ENCODE results near the gene GRB10. TPM values are rescaled to one million over a fixed set of nuclear protein-coding genes. Genes with fewer than 3 reads are reported as not detected.

The GRB10 gene
- total and polyA plus RNA-seq, 2 experiments from 2014 or later, result 35.0 to 154 TPM

- H3K27ac ChIP-seq (ENCODE audit: low read depth), result no peak overlapping the region
- TF ChIP-seq, protein P1, sequence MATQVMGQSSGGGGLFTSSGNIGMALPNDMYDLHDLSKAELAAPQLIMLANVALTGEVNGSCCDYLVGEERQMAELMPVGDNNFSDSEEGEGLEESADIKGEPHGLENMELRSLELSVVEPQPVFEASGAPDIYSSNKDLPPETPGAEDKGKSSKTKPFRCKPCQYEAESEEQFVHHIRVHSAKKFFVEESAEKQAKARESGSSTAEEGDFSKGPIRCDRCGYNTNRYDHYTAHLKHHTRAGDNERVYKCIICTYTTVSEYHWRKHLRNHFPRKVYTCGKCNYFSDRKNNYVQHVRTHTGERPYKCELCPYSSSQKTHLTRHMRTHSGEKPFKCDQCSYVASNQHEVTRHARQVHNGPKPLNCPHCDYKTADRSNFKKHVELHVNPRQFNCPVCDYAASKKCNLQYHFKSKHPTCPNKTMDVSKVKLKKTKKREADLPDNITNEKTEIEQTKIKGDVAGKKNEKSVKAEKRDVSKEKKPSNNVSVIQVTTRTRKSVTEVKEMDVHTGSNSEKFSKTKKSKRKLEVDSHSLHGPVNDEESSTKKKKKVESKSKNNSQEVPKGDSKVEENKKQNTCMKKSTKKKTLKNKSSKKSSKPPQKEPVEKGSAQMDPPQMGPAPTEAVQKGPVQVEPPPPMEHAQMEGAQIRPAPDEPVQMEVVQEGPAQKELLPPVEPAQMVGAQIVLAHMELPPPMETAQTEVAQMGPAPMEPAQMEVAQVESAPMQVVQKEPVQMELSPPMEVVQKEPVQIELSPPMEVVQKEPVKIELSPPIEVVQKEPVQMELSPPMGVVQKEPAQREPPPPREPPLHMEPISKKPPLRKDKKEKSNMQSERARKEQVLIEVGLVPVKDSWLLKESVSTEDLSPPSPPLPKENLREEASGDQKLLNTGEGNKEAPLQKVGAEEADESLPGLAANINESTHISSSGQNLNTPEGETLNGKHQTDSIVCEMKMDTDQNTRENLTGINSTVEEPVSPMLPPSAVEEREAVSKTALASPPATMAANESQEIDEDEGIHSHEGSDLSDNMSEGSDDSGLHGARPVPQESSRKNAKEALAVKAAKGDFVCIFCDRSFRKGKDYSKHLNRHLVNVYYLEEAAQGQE (IDR thresholded peaks at IDR 0.05; ENCODE audit: unreplicated experiment), result no peak
- H3K36me3 Mint-ChIP-seq (ENCODE audit: low read depth), result peaks cover 11% of the 10 kb centered on the region; the same call in 2 of the 3 replicates
- no peak overlapping the region for H2AFZ ChIP-seq
- H3K27me3 ChIP-seq (ENCODE audit: insufficient read depth), result no peaks in the 10 kb centered on the region
- peaks cover 8% of the 10 kb centered on the region for H3K79me2 ChIP-seq (replicated peaks; ENCODE audit: insufficient read depth)
- DNase-seq (ENCODE audit: low spot score) (no peak), ATAC-seq (no peak; the same call in 2 of the 3 replicates)
- no peaks in the 10 kb centered on the region; the same call in none of the 2 replicates for H4K20me1 ChIP-seq (replicated peaks; ENCODE audit: insufficient read depth)
- H3K36me3 ChIP-seq (ENCODE audit: insufficient read depth), result no peaks in the 10 kb centered on the region
- H3K4me1 ChIP-seq (ENCODE audit: insufficient read depth), result no peaks in the 10 kb centered on the region
- peaks cover 14% of the 10 kb centered on the region for H3K27me3 Mint-ChIP-seq (ENCODE audit: insufficient read depth, low read depth, poor library complexity)
- H3K4me3 ChIP-seq, result no peak overlapping the region
- no peaks in the 10 kb centered on the region for H3K9me3 Mint-ChIP-seq
- H3K27ac Mint-ChIP-seq, result no peak overlapping the region; the same call in 1 of the 2 replicates
- H3K4me1 Mint-ChIP-seq, result peaks cover 11% of the 10 kb centered on the region
- no peak overlapping the region for H3K4me2 ChIP-seq
- no peak overlapping the region for H3K4me3 Mint-ChIP-seq
- H3F3A ChIP-seq (replicated peaks; ENCODE audit: low read depth), result no peaks in the 10 kb centered on the region
- no peaks in the 10 kb centered on the region for H3K9me2 ChIP-seq (ENCODE audit: insufficient read depth)
These were observed 126.4 kb downstream of the GRB10 start for GRCh38 chr7:50656141-50656895.

- H4K20me1 ChIP-seq (replicated peaks; ENCODE audit: insufficient read depth), result no peaks in the 10 kb centered on the region; the same call in none of the 2 replicates
- peaks cover 8% of the 10 kb centered on the region for H3K79me2 ChIP-seq (replicated peaks; ENCODE audit: insufficient read depth)
- TF ChIP-seq EZH2phosphoT487 (IDR thresholded peaks at IDR 0.05; ENCODE audit: unreplicated experiment) (no peak), ZNF114 (CRISPR knock-in tag; IDR thresholded peaks at IDR 0.05) (no peak), ZNF331 (CRISPR knock-in tag; IDR thresholded peaks at IDR 0.05; ENCODE audit: low read depth) (no peak), STAT1 (IDR thresholded peaks at IDR 0.05; ENCODE audit: unreplicated experiment) (no peak), ZNF462 (CRISPR knock-in tag; IDR thresholded peaks at IDR 0.05) (no peak), CREB1 (CRISPR knock-in tag; IDR thresholded peaks at IDR 0.05; ENCODE audit: low read depth) (no peak), NANOG (IDR thresholded peaks at IDR 0.05; ENCODE audit: borderline replicate concordance) (no peak), POLR2AphosphoS5 (IDR thresholded peaks at IDR 0.05; ENCODE audit: low read depth) (no peak), JUNB (IDR thresholded peaks at IDR 0.05; ENCODE audit: unreplicated experiment) (no peak)
- TF ChIP-seq, protein P2, sequence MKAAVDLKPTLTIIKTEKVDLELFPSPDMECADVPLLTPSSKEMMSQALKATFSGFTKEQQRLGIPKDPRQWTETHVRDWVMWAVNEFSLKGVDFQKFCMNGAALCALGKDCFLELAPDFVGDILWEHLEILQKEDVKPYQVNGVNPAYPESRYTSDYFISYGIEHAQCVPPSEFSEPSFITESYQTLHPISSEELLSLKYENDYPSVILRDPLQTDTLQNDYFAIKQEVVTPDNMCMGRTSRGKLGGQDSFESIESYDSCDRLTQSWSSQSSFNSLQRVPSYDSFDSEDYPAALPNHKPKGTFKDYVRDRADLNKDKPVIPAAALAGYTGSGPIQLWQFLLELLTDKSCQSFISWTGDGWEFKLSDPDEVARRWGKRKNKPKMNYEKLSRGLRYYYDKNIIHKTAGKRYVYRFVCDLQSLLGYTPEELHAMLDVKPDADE (IDR thresholded peaks at IDR 0.05), result no peak
These were observed 127.2 kb downstream of the GRB10 start for GRCh38 chr7:50655490-50655889.

More at GRCh38 chr7:50655490-50655889, 127.2 kb downstream of the GRB10 start:
- H3K9me2 ChIP-seq (ENCODE audit: insufficient read depth), result no peaks in the 10 kb centered on the region
- Mint-ChIP-seq H3K27me3 (ENCODE audit: insufficient read depth, low read depth, poor library complexity) (peaks cover 14% of the 10 kb centered on the region), H3K27ac (no peak overlapping the region), H3K4me1 (peaks cover 11% of the 10 kb centered on the region), H3K9me3 (no peaks in the 10 kb centered on the region), H3K36me3 (ENCODE audit: low read depth) (peaks cover 13% of the 10 kb centered on the region), H3K4me3 (no peak overlapping the region)
- ATAC-seq (no peak), DNase-seq (ENCODE audit: low spot score) (no peak)
- H3K4me2 ChIP-seq, result no peak overlapping the region
- H3K27ac ChIP-seq (ENCODE audit: low read depth), result no peak overlapping the region
- H3F3A ChIP-seq (replicated peaks; ENCODE audit: low read depth), result no peaks in the 10 kb centered on the region
- no peaks in the 10 kb centered on the region for H3K27me3 ChIP-seq (ENCODE audit: insufficient read depth)
- H3K36me3 ChIP-seq (ENCODE audit: insufficient read depth), result no peaks in the 10 kb centered on the region
- no peak overlapping the region for H3K4me3 ChIP-seq
- no peaks in the 10 kb centered on the region for H3K4me1 ChIP-seq (ENCODE audit: insufficient read depth)
- no peak overlapping the region for H2AFZ ChIP-seq

All from GM23338 (cell line).